Hepatocyte (in vitro differentiated cells): ENCODE measurements around the gene DDX17. TPM values are rescaled to one million over a fixed set of nuclear protein-coding genes. Genes with fewer than 3 reads are reported as not detected.

ENCODE experiments used
- DNase-seq: peaks from one replicate; pipeline ENCODE4 v3.0.0-alpha.2; 2016; ENCODE audit warnings: low spot score
- H2AFZ ChIP-seq: fragments of 200-600 bp; sonication (generic); 2 replicates; pipeline ENCODE4 v1.6.0; 2016; ENCODE audit warnings: antibody characterized with exemption, mild to moderate bottlenecking
- H3K27ac ChIP-seq: fragments of 200-600 bp; sonication (generic); 2 replicates; pipeline ENCODE4 v1.5.1; 2016; ENCODE audit warnings: mild to moderate bottlenecking
- H3K27me3 ChIP-seq: fragments of 200-600 bp; sonication (generic); 2 replicates; pipeline ENCODE4 v1.6.1; 2016
- H3K36me3 ChIP-seq: fragments of 200-600 bp; sonication (generic); replicated peaks from 2 replicates; pipeline ENCODE4 v1.5.1; 2016; ENCODE audit warnings: low read depth; ENCODE audit not compliant: insufficient read depth
- H3K4me1 ChIP-seq: fragments of 200-600 bp; sonication (generic); 2 replicates; pipeline ENCODE4 v1.5.1; 2016; ENCODE audit warnings: mild to moderate bottlenecking, moderate library complexity; ENCODE audit not compliant: insufficient read depth
- H3K4me2 ChIP-seq: fragments of 200-600 bp; sonication (generic); 2 replicates; pipeline ENCODE4 v1.6.0; 2016
- H3K4me3 ChIP-seq: fragments of 200-600 bp; sonication (generic); 2 replicates; pipeline ENCODE4 v1.5.1; 2016; ENCODE audit warnings: mild to moderate bottlenecking
- H3K79me2 ChIP-seq: fragments of 200-600 bp; sonication (generic); 2 replicates; pipeline ENCODE4 v1.6.0; 2017; ENCODE audit warnings: mild to moderate bottlenecking
- H3K9me2 ChIP-seq: fragments of 200-600 bp; sonication (generic); replicated peaks from 2 replicates; pipeline ENCODE4 v1.6.0; 2017; ENCODE audit warnings: mild to moderate bottlenecking; ENCODE audit not compliant: insufficient read depth
- H3K9me3 ChIP-seq: fragments of 200-600 bp; sonication (generic); 2 replicates; pipeline ENCODE4 v1.5.1; 2016; ENCODE audit warnings: low read depth, mild to moderate bottlenecking
- H4K20me1 ChIP-seq: fragments of 200-600 bp; sonication (generic); 2 replicates; pipeline ENCODE4 v1.6.0; 2016; ENCODE audit warnings: mild to moderate bottlenecking; ENCODE audit not compliant: insufficient read depth, poor library complexity, severe bottlenecking
- EZH2 ChIP-seq: fragments of 200-600 bp; sonication (generic); IDR thresholded peaks from 2 replicates; pipeline ENCODE4 v1.6.1; 2016; ENCODE audit warnings: antibody characterized with exemption, mild to moderate bottlenecking, borderline replicate concordance
- EZH2phosphoT487 ChIP-seq: fragments of 200-600 bp; sonication (generic); IDR thresholded peaks from one replicate; pipeline ENCODE4 v1.6.1; 2018; ENCODE audit warnings: antibody characterized with exemption, mild to moderate bottlenecking, low read depth, moderate library complexity; ENCODE audit not compliant: unreplicated experiment, severe bottlenecking
- WGBS: methylation state at CpG from one replicate; pipeline ENCODE4 v1.1.6; 2016; ENCODE audit warnings: low lambda C conversion rate; ENCODE audit errors: missing lambda C conversion rate; 5-methylcytosine and 5-hydroxymethylcytosine counted together
- polyA plus RNA-seq: library from polyadenylated mRNA; unstranded; fragments of >200 nt; fragmentation: Nextera tagmentation; extraction: Ambion mirVana; gene quantifications from 2 replicates; pipeline ENCODE4 v1.2.1, GENCODE V29; 2016
- total RNA-seq: library from RNA; depleted of rRNA; stranded (reverse); fragments of >200 nt; gene quantifications from 2 replicates; pipeline ENCODE4 v1.2.3, GENCODE V29; 2014
- TF ChIP-seq, protein P1 (sequence below): fragments of 200-600 bp; sonication (generic); IDR thresholded peaks from 2 replicates; pipeline ENCODE4 v1.5.1; 2016; ENCODE audit warnings: antibody characterized with exemption, mild to moderate bottlenecking; ENCODE audit not compliant: poor library complexity

DDX17 gene
- total and polyA plus RNA-seq, 2 experiments from 2014 or later, result 42.3 to 432 TPM

- Histone ChIP-seq H3K9me2 (no peaks in the 10 kb centered on the region), H3K4me3 (no peak overlapping the region), H3K27me3 (no peaks in the 10 kb centered on the region), H3K4me1 (no peaks in the 10 kb centered on the region), H4K20me1 (no peaks in the 10 kb centered on the region), H2AFZ (no peak overlapping the region), H3K27ac (no peak overlapping the region), H3K9me3 (no peaks in the 10 kb centered on the region), H3K36me3 (no peaks in the 10 kb centered on the region), H3K4me2 (no peak overlapping the region), H3K79me2 (no peaks in the 10 kb centered on the region)
- peak; percentile 14 for DNase-seq
- 70% methylated on average over 3 of the region's 3 CpGs for WGBS
- TF ChIP-seq, protein P1, sequence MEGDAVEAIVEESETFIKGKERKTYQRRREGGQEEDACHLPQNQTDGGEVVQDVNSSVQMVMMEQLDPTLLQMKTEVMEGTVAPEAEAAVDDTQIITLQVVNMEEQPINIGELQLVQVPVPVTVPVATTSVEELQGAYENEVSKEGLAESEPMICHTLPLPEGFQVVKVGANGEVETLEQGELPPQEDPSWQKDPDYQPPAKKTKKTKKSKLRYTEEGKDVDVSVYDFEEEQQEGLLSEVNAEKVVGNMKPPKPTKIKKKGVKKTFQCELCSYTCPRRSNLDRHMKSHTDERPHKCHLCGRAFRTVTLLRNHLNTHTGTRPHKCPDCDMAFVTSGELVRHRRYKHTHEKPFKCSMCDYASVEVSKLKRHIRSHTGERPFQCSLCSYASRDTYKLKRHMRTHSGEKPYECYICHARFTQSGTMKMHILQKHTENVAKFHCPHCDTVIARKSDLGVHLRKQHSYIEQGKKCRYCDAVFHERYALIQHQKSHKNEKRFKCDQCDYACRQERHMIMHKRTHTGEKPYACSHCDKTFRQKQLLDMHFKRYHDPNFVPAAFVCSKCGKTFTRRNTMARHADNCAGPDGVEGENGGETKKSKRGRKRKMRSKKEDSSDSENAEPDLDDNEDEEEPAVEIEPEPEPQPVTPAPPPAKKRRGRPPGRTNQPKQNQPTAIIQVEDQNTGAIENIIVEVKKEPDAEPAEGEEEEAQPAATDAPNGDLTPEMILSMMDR, result no peak
- no peak for TF ChIP-seq EZH2
- TF ChIP-seq EZH2phosphoT487, result no peak
These were observed 16.9 kb upstream of the DDX17 start for GRCh38 chr22:38523029-38523428.

- Histone ChIP-seq H3K9me2 (no peaks in the 10 kb centered on the region), H3K27me3 (no peaks in the 10 kb centered on the region), H3K4me1 (no peaks in the 10 kb centered on the region), H3K4me2 (no peak overlapping the region), H3K9me3 (no peaks in the 10 kb centered on the region), H4K20me1 (no peaks in the 10 kb centered on the region), H3K4me3 (no peak overlapping the region), H3K36me3 (no peaks in the 10 kb centered on the region), H3K27ac (no peak overlapping the region), H2AFZ (no peak overlapping the region), H3K79me2 (no peaks in the 10 kb centered on the region)
- no peak for DNase-seq
- TF ChIP-seq EZH2 (no peak), EZH2phosphoT487 (no peak)
- TF ChIP-seq, protein P1, result no peak
- whole genome bisulfite sequencing, result 93% methylated on average over 2 of the region's 2 CpGs
These were observed 13.5 kb upstream of the DDX17 start for GRCh38 chr22:38519453-38520250.

GRCh38 chr22:38518620-38519019 lies 12.5 kb upstream of the DDX17 start:
- Histone ChIP-seq H3K27ac (no peak overlapping the region), H3K4me2 (no peak overlapping the region), H3K36me3 (no peaks in the 10 kb centered on the region), H3K4me3 (no peak overlapping the region), H4K20me1 (no peaks in the 10 kb centered on the region), H3K4me1 (no peaks in the 10 kb centered on the region), H3K9me3 (no peaks in the 10 kb centered on the region), H3K79me2 (no peaks in the 10 kb centered on the region), H2AFZ (no peak overlapping the region), H3K27me3 (no peaks in the 10 kb centered on the region), H3K9me2 (no peaks in the 10 kb centered on the region)
- TF ChIP-seq EZH2 (no peak), EZH2phosphoT487 (no peak)
- TF ChIP-seq, protein P1, result no peak
- no peak for DNase-seq
- 92% methylated on average over 4 of the region's 4 CpGs for WGBS
